ENCODE data around the gene SLC4A4. TPM values are rescaled to one million over a fixed set of nuclear protein-coding genes. Genes with fewer than 3 reads are reported as not detected.

SLC4A4 gene
- total and polyA plus RNA-seq, 2 of the 13 experiments (the other 11 are each of a cell fraction or from before 2014, with no cell fraction given): 0.01 TPM; not detected in 1

GRCh38 chr4:71361476-71361875, 22.7 kb downstream of the SLC4A4 start:
- Histone ChIP-seq H3K27ac (ENCODE audit: extremely low read length, insufficient read depth, low read length) (no peak overlapping the region), H3K4me1 (ENCODE audit: insufficient read depth, low read length) (no peaks in the 10 kb centered on the region), H4K20me1 (ENCODE audit: insufficient read depth, low read length) (no peaks in the 10 kb centered on the region), H3K9ac (ENCODE audit: insufficient read depth, low read depth, low read length) (no peak overlapping the region), H3K4me3 (replicated peaks in 1 of 3; ENCODE audit: insufficient read depth in 1 of 3, low read depth in 2 of 3, low read length in 3 of 3) (no peak overlapping the region), H3K4me2 (ENCODE audit: low read depth, low read length) (no peak overlapping the region), H3K79me2 (ENCODE audit: insufficient read depth, low read length) (no peaks in the 10 kb centered on the region), H3K27me3 (ENCODE audit: control insufficient read depth in 1 of 2, insufficient read depth in 2 of 2, low read length in 2 of 2) (no peaks in the 10 kb centered on the region), H2AFZ (ENCODE audit: low read length) (no peak overlapping the region), H3K9me3 (ENCODE audit: low read length) (no peaks in the 10 kb centered on the region), H3K36me3 (replicated peaks in 1 of 2; ENCODE audit: control insufficient read depth in 1 of 2, insufficient read depth in 2 of 2, low read length in 2 of 2) (no peaks in the 10 kb centered on the region)
- TF ChIP-seq MAFK (conservative IDR thresholded peaks at IDR 0.05 in 1 of 2, IDR thresholded peaks at IDR 0.05 in 1 of 2; ENCODE audit: low read length in 2 of 2) (peak in 1 of 2 experiments; percentile 73; a peak in 3 of 4 replicates), PREB (CRISPR knock-in tag; IDR thresholded peaks at IDR 0.05) (no peak), MAFF (IDR thresholded peaks at IDR 0.05; ENCODE audit: low read depth, low read length) (peak; percentile 42; the same call in 1 of the 2 replicates)
- no TSS peak for BruUV-seq (replicated peaks)
- no peak for FAIRE-seq
- ChIA-PET CTCF (ENCODE audit: low intra/inter-chr PET ratio, low total read pairs) (no interaction called here), POLR2A (no interaction called here)
- no peak for DNase-seq (ENCODE audit: low spot score)
- intact Hi-C loops (cut with micrococcal nuclease; ENCODE audit: unreplicated experiment): no loop called here
- ATAC-seq: no peak
- in situ Hi-C loops (cut with HindIII; ENCODE audit: extremely low pct_ligation_motif_present, low pct_unique_long_range_greater_than_20kb): no loop called here

- Histone ChIP-seq H2AFZ (ENCODE audit: low read length) (no peak overlapping the region), H3K27me3 (ENCODE audit: control insufficient read depth in 1 of 2, insufficient read depth in 2 of 2, low read length in 2 of 2) (no peaks in the 10 kb centered on the region), H3K36me3 (replicated peaks in 1 of 2; ENCODE audit: control insufficient read depth in 1 of 2, insufficient read depth in 2 of 2, low read length in 2 of 2) (no peaks in the 10 kb centered on the region), H4K20me1 (ENCODE audit: insufficient read depth, low read length) (no peaks in the 10 kb centered on the region), H3K4me1 (ENCODE audit: insufficient read depth, low read length) (no peaks in the 10 kb centered on the region), H3K4me3 (replicated peaks in 1 of 3; ENCODE audit: insufficient read depth in 1 of 3, low read depth in 2 of 3, low read length in 3 of 3) (no peak overlapping the region), H3K4me2 (ENCODE audit: low read depth, low read length) (no peak overlapping the region), H3K9ac (ENCODE audit: insufficient read depth, low read depth, low read length) (no peak overlapping the region), H3K9me3 (ENCODE audit: low read length) (no peaks in the 10 kb centered on the region), H3K27ac (ENCODE audit: extremely low read length, insufficient read depth, low read length) (no peak overlapping the region), H3K79me2 (ENCODE audit: insufficient read depth, low read length) (no peaks in the 10 kb centered on the region)
- intact Hi-C loops (cut with micrococcal nuclease; ENCODE audit: unreplicated experiment) (no loop called here), in situ Hi-C loops (cut with HindIII; ENCODE audit: extremely low pct_ligation_motif_present, low pct_unique_long_range_greater_than_20kb) (no loop called here)
- DNase-seq (ENCODE audit: low spot score): no peak
- POLR2A ChIA-PET: no interaction called here
- CTCF ChIA-PET (ENCODE audit: low intra/inter-chr PET ratio, low total read pairs): no interaction called here
- ATAC-seq: no peak
- TF ChIP-seq ZNF431 (CRISPR knock-in tag; IDR thresholded peaks at IDR 0.05; ENCODE audit: borderline replicate concordance, low read depth) (no peak), SRF (IDR thresholded peaks at IDR 0.05; ENCODE audit: low read depth, low read length) (no peak), ARID3A (IDR thresholded peaks at IDR 0.05; ENCODE audit: low read depth, low read length) (no peak)
- FAIRE-seq: no peak
- BruUV-seq (replicated peaks): no TSS peak
- 42% methylated on average over 3 of the region's 3 CpGs for WGBS (ENCODE audit: low lambda C conversion rate)
Observed at GRCh38 chr4:71366766-71367165, 27.9 kb downstream of the SLC4A4 start.

Data from HepG2 (cell line).